ENCODE results near the gene HIGD1A.

- TF ChIP-seq CTCF (IDR thresholded peaks at IDR 0.05 in 4 of 5, conservative IDR thresholded peaks at IDR 0.05 in 1 of 5) (no peak), POLR2A (IDR thresholded peaks at IDR 0.05) (no peak)
These were observed 41.3 kb downstream of the HIGD1A start for GRCh38 chr3:42763021-42763420.

Data from gastrocnemius medialis (tissue), 4 donors.